HG03565 (cell line): ENCODE measurements around the gene MIS18A.
"Not testable (repeated sequence)": the region's sequence is repeated elsewhere in the genome, so short reads cannot be mapped to it uniquely, and the experiment has no call there.

Experiments
- ATAC-seq: cut with Tn5 transposase; IDR thresholded peaks from one replicate; pipeline ENCODE4 v1.9.1; 2021; ENCODE audit warnings: mild to moderate bottlenecking, moderate library complexity; ENCODE audit not compliant: unreplicated experiment

Gene MIS18A, protein sequence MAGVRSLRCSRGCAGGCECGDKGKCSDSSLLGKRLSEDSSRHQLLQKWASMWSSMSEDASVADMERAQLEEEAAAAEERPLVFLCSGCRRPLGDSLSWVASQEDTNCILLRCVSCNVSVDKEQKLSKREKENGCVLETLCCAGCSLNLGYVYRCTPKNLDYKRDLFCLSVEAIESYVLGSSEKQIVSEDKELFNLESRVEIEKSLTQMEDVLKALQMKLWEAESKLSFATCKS

GRCh38 chr21:32278518-32279376 is at the start of gene MIS18A:
MIS18A (minus strand) TSS chr21:32279049; CDS start chr21:32279014, 35 bp downstream.
- peak; percentile 88 for ATAC-seq

DNA sequence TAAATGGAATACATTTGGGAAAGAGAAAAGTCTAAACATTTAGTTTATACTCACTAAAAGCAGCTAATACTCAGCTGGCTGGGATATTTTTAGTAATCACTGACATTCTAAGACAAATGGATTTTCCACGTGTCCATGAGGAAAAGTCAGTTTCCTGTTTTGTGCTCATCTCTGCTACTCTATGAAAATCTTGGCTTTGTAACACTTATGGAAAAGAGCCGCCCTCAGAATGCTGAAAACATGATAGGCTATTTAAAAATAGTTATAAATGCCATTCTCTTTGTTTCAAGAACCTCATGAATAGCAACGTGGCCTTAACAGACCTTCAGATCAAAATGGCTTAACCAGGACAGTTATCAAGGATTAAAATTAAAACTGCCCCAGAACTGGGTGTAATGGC is 49.7 kb upstream of the MIS18A start:
- ATAC-seq, result no peak

- ATAC-seq, result no peak
These were observed 46.9 kb upstream of the MIS18A start for GRCh38 chr21:32325706-32326105.

DNA sequence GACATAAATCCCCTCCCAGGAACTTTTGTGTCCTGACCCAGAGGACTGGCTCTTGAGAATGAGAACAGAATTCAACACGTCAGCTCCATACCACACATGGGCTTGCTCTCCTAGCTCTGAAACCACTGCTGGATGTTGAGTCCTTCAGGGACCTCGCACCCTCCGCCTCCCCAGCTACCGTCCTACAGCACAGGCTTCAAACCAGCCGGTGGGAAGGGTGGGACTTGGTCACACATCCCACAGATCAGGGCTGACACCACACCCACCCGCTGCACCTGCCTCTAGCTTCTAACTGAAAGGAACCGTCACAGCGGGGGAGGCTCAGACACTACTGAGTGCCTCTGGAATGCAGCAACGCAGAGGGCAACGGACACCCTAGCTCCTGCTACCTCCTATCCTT is 43.8 kb upstream of the MIS18A start:
- ATAC-seq, result no peak

DNA sequence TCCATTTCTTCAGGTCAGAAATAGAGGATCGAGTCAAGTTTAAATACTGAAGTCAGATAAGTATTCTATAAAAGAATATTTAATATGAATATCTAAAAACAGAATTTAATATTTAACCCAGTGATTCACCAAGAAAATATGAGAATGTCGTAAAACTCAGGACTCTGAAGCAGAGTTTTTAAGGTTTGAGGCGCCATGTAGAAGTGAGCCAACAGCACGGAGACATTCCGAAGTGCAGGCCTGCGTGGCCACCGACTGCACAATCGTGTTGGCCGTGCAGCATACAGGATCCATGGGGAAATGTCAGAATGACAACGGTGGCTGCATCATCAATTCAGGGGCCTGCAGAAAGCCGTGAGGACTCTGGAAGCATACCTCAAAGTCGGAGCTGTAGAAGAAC is 43.3 kb upstream of the MIS18A start:
- ATAC-seq, result no peak

DNA sequence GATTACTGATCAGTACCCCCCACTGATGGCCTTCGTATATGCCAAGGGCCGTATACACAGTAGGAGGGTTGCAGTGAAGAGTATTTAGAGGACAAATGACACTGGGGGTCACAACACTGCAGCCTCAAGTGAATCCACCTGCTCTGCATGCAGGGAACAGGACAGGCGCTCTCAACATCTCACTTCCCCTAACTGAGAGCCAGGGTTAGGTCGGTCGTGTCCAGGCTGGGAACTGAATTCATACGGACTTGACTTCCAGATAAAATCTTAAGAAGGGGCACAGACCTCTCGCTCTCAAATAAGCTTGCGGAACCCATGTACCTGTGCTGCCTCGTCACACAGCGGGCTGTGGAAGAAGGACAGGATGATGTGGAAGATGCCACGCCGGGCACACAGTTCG is 42.6 kb upstream of the MIS18A start:
- ATAC-seq, result no peak

DNA sequence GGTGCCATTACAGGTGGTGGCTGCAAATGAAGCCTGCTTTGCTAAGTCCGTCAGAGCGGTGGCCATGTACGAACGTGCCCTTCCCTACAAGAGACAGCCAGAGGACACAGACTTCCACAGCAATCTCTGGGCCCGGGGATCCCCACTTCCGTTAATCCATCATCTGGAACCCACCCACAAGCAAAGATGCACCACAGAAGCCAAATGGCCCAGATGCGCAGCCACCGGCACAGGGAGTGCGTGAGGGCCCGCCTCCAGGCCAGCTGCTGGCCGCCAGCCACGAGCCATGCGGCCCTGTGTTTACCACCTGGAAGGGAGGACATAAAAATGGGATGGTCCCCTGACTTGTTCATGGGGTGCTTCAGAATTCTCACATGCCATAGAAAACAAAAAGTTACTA is 41.9 kb upstream of the MIS18A start:
- ATAC-seq, result no peak

DNA sequence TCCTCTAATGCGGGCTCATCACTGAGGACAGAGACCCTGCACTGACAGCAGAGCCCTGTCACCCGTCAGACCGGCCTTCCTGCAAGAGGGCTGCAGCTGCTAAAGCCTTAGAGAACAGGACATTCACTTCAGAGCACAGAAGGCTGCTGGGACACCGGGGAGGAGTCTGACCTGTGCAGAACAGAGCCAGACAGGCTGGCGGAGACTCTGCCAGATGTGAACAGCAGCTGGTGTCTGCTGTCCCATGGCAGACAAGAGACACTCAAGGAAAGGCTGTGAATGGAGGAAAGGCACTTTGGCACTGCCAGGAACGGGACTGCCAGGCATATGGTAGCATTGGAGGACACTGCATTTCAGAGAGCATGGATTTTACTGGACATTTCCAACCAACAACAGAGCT is 41.2 kb upstream of the MIS18A start:
- ATAC-seq, result no peak

- ATAC-seq, result no peak
These were observed 40.2 kb upstream of the MIS18A start for GRCh38 chr21:32319012-32319411.

- no peak for ATAC-seq
These were observed 38.9 kb upstream of the MIS18A start for GRCh38 chr21:32317726-32318125.

DNA sequence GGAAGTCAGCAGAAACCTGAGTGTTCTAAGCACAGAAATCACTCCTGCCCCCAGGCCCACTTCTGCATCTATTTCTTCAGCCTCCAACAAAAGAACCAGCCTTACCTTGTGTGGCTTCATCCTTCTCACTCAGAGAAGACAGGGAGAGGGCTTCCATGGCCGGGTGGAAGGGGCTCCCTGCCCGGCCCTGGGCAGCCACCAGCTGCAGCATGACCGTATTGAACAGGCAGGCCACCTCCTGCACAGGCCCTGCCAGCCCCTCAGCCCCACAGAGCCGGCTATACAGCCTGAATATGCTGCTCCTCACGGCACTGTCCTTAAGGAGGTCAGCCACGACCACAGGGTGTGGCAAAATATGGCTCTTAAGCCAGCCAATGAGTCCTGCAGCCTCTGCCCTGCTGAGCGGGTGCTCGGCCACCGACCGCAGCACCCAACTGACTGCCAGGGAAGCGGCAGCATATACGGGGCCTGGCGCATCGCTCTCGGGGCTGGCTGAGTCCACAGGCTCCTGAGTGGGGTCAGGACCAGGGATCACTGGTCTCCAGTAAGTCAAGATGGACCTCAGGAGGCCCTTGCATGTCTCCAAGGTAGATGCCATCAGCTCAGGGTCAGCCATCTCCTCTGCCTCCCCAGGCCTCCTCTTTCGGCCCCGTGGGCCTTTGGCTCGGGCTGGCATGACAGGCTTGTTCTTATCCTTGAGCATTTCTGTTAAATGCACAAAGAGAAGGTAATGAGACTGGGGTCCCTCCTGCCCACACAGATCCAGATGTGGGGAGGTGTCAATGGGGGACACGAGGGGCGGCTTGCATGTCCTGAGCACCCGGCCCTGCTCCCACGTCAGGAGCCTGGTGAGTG is 37.7 kb upstream of the MIS18A start:
- no peak for ATAC-seq

DNA sequence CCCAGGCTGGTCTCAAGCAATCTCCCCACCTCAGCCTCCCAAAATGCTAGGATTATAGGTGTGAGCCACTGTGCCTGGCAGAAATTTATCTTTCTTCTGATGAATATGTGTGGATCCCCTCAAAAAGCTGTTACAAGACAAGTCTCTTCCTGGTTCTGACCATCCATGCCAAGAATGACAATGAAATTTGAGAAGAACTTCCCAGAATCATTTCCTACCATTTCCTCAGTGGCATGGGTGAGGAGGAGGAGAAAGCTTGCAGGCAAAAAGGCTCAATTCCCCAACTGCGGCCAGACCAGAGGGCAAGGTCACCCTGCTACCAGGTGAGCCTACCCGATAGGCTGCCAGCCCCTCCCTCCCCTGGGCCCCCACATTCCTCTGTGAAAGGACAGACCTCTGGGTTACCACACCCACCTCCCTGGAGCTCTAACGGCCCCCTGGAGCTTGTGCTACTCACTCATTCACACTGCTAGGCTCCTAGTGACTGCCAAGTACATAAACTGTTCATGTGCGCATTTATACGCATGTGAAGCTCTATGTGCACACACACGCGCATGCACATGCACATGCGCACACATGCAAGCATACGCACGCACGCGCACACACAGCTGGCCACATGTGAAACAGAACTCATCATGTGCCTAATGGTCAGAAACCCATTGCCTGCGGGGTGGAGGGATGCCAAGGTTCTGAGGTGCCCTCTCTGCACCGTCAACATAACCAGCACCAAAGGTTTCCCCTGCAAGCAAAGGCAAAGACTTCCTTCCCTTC is 36.8 kb upstream of the MIS18A start:
- ATAC-seq, result no peak

- ATAC-seq, result no peak
These were observed 36.0 kb upstream of the MIS18A start for GRCh38 chr21:32314806-32315205.

DNA sequence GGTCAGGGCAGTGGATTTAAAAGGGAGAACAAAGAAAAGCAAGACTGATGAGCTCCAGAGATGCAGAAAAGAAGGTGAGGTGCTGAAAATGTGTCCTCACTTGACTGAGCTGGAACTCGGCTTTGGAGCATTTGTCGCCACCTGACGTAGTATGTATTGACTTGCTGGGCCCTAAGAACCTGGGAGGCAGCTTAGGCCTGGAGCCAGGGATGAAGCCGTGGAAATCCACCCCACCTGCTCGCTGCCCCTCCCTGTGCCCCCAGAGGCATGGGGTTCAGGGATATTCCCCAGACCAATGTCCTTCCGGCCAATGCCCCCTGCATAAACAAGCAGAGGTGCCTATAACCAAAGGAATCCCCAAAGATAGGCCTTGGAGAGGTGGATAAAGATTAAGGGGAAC is 34.1 kb upstream of the MIS18A start:
- no peak for ATAC-seq

DNA sequence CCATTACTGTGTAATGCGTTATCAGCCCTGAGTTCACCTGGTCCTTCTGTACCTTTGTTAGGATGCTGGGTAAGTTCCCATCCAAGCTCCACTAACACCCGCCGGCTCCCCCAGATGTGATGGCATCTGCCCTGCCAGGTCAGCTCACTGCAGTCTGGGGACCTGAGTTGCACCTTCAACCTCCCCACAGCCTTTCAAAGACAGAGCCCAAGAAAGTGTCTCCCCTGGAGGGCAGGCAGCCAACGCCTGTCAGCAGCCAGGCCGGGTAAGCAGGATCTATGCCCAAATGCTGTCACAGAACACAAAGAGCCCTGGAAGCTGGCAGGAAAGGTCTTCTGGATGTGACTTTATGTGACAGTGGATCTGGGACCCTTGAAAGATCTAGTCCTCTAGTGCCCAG is 33.5 kb upstream of the MIS18A start:
- ATAC-seq, result no peak

DNA sequence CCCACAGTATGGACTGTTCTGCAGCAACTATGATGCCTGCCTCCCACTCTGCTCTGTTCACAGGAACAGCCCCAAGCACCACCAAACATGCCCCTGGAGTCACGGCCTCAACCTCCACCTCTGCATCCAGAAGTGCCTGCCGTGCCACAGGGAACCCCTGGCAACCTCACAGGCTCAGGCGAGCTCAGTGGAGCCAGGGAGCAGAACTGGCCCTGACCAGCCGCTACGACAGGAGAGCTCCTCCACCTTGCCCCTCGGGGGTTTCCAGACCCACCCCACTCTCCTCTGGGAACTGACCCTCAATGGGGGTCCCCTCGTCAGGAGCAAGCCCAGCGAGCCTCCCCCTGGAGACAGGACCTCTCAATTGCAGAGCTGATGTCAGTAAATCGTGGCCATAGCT is 32.8 kb upstream of the MIS18A start:
- no peak for ATAC-seq

DNA sequence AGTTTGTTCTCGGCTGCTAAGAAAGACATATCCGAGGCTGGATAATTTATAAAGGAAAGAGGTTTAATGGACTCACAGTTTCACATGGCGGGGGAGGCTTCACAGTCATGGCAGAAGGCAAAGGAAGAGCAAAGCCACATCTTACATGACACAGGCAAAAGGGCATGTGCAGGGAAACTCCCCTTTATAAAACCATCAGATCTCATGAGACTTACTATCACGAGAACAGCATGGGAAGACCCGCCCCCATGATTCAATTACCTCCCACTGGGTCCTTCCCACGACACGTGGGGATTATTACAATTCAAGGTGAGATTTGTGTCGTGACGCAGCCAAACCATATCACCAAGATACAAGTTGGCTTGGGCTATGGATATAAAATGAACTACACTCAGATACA is 32.1 kb upstream of the MIS18A start:
- ATAC-seq, result not testable (repeated sequence)

- no peak for ATAC-seq
These were observed 31.1 kb upstream of the MIS18A start for GRCh38 chr21:32309906-32310460.

- ATAC-seq, result no peak
These were observed 29.8 kb upstream of the MIS18A start for GRCh38 chr21:32308696-32309095.

- no peak for ATAC-seq
These were observed 28.9 kb upstream of the MIS18A start for GRCh38 chr21:32307706-32308105.
